Fibroblast of upper back skin (primary cell): ENCODE data around the gene SLC7A4.
"Not testable (repeated sequence)": the region's sequence is repeated elsewhere in the genome, so short reads cannot be mapped to it uniquely, and the experiment has no call there.

ENCODE experiments used
- DNase-seq: peaks from one replicate; pipeline ENCODE4 v3.0.0-alpha.2; 2013

The SLC7A4 gene

DNA sequence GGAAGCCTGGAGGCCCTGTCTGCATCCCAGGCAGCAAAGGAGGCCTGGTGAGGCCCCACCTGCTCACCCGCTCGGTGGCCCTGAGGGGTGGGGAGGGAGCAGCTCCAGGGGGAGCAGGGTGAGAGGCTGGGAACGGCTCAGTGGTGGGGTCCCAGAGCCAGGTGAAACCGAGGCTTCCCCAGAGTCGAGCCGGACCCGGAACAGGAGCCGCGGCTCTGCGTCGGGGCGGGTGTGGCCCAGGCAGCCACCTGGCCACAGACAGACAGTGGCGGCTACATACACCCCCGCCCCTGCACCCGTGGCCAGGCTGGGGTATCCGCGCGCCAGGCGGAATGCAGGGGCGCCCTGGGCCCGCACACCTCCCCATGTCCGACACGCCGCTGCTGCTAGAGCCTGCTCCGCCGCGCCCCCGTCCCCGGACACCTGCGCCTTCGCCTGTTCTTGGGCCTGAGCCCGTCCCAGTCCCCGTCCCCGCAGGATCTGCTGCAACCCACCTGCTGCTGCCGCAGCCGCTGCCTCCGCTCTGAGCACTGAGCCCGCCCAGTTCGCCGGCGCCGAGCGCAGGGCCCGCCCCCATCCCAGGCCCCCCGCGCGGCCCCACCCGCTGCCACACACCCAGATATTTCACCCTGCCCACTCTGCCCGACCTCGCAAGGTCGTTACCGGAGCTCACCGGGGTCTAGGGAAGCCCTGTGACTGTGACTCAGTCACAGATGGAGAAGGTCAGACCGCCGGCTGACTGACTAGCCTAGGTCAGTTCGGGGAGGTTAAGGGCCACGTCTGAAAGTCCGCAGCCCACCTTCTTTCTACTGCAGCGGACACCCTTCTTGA, at the start of gene SLC7A4:
Gene SLC7A4, minus strand, starts transcription at position 525 of the 831 bp plus-strand sequence. CDS start 749 bp downstream, outside the sequence.
- no peak for DNase-seq

DNA sequence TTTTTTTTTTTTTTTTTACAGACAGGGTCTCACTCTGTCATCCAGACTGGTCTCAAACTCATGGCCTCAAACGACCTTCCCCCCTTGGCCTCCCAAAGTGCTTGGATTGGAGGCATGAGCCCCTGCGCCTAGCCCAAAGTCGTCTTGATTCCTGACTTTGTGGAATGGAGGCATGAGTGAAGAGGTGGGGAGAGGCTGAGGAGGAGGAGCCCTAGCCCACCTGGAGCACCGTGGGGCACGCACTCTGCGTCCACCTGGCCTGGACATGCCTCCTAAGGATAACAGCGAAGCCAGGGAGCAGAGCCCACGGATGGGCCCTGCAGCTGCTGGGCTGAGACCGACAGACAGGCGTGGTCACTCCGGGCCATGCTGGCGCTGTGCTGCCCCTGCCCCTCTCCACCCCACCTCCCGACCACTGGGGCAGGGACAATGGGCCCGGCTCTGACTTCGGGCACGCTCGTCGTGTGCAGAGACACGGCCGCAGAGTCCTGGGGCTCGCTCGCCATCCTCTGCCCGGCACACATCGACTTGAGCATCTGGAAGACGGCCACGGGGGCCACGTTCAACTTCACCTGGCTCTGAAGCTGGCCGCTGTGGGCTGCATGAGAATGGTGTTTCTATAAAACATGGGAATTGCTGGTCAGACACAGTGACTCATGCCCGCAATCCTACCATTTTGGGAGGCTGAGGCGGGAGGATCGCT, 48.2 kb upstream of the SLC7A4 start:
- no peak for DNase-seq

DNA sequence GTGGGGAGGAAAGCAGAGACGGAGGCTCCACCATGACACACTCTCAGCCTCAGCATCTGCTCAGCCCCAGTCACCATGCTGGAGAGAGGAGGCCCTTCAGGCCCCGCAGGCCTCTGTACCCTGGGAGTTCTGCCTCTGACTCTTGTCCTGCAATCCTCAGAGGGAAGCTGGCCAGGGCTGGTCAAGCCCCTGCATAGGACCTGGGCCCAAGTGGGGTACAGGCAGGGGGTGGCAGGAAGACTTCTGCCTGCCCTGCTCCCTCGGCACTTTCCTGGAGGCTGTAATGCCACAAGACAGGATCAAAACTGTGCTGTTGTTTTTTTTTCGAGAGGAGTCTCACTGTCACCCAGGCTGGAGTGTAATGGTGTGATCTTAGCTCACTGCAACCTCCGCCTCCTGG, 47.1 kb upstream of the SLC7A4 start:
- no peak for DNase-seq

DNA sequence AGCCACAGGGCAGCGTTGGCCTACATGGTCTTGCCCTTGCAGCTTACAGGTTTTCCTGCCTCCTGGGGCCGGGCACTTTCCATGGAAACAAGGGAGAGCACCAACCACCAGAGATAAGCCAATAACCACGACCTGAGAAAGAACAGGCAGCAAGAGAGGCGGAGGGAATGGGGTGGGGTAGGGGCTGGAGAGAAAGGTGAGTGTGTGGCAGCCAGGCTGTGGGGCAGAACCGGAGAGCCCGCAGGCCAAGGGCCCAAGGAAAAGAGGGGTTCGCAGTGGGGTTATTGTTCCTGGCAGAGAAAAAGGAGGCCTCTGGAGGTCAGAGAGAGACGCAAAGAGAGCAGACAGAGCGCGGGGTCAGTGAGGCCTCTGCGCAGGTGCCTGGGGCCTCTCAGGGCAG, 46.6 kb upstream of the SLC7A4 start:
- no peak for DNase-seq

DNA sequence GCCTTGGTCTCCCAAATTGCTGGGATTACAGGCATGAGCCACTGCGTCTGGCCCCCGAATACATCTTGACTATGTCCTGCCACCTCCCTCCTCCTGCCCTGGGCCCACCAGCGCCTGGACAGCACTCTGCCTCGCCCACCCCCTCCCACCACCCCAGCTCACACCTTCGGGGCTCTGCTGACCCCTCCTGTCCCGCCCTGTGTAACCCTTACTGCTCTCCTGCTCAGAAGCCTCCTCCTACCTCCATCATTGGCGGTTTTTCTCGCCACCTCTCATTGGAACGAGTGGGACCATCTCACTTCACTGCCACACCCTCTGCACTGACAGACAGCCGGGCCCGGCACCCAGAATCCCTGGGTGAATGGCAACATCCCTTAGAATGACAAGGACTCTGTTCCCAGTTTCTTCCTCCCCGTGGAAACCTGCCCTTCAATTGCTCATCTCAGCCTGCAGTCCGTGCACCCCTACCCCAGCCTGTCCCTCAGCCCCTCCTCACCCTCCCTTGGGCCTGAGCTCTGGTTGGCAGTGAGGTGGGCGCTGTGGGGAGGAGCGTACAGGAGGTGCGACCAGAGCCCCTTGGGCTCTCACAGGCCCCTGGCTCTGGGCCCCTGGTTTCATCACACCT, 45.6 kb upstream of the SLC7A4 start:
- no peak for DNase-seq

GRCh38 chr22:21076912-21077625, 44.7 kb upstream of the SLC7A4 start:
- DNase-seq, result no peak

GRCh38 chr22:21075516-21076138, 43.3 kb upstream of the SLC7A4 start:
- no peak for DNase-seq

DNA sequence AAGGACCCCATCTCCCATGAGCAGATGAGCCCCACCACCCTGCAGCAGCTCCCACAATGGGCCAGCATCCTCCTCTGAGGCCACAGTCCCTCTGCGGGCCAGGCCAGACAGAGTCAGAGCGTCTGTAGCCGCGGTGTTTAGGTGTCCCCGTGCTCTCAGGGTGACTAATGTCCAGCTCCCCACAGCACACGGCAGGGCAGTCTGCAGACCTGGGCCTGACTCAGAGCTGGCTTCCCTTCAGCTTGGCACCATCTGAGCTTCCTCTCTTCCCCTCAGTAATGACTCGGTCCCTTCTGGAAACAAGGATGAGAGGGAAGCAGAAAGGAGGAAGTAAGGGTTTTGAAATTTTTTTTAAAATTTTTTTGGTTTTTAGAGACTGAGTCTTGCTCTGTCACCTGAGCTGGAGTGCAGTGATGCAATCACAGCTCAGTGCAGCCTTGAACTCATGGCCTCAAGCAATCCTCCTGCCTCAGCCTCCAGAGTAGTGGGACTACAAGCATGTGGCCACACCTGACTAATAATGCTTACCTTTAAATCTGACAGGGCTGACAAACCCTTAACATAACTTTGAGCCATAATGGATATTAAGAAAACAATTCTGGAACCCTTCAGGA, 41.8 kb upstream of the SLC7A4 start:
- peak; percentile 64 for DNase-seq

DNA sequence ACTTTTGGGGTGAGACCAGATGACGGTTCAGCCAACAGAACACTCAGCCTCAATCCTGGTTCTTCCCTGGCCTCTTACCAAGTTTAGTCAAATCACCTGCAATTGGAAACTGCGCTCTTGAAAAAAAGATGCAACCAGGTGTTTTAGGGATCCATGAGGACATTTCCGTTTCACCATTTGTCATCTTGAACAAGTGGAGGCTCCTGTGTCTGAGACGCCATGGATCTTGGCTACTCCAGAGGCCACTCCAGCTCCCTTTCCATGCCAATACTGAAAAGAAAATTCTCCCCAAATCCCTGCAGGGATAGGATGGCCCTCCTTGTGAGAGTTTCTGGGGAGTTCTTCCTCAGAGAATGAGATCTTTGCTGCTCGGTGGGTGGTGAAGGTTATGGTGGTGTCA, 41.1 kb upstream of the SLC7A4 start:
- DNase-seq, result no peak

- no peak for DNase-seq
Observed at GRCh38 chr22:21073023-21073422, 40.7 kb upstream of the SLC7A4 start.

GRCh38 chr22:21071796-21072195, 39.4 kb upstream of the SLC7A4 start:
- not testable (repeated sequence) for DNase-seq

DNA sequence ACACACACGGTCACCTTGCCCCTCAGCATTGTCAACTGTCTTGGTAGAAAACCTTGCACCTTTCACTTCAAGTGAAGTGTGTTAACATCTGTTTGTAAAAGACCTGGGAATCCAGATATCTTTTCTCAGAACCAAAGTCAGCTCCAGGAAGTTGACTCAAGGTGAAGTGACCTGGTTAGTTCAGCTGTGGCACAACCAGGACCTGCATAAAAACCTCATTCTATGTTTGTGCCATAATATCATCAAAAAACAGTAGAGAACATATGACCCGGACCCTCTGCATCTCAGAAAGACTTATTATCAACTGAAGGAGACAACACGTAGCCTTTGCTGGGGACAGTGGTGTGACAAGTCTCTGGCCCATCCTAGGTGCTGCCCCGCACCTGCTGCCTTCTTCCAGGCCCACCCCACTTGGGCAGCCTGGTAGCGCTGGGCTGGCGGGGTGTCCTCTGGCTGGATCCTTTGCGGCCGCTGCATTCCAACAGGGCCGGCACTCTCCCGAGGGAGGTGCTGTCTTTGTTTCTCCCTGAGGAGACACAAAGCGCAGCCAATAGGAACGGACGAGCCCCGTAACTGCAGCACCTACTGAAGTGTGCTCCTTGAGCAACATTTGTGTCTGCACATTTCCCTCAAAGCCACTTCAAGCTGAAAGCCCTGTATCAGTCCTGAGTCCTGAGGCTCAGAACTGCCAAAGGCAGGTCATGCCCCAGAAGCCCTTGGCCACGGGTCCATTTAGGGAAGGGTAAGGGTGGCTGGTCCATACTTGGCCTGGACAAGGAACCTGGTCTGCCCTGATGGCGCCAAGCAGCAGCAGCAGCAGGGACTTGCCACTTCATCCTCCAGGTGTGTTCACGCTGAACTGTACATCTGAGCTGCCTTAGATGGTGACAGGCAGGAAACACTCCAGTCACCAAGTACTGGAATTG, 38.6 kb upstream of the SLC7A4 start:
- DNase-seq, result no peak

DNA sequence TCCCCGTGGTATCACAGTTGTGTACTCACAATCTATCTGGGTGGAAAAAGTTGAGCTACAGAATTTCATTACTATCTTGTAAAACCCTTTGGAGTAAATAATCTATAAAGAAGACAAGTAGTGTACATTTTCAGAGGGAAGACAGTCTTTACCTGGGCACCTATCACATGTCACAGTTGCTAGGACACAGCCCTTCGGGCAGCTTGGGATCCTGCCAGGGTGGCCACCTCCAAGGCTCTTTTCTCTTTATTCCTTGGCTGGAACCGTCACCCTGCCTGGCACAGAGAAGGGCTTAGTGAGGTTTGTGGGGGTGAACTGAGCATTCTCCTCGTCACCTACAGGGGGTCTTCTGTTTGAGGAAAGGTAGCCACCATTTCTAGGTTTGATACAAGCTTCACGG, 37.0 kb upstream of the SLC7A4 start:
- no peak for DNase-seq

- no peak for DNase-seq
Observed at GRCh38 chr22:21068681-21069276, 36.4 kb upstream of the SLC7A4 start.

DNA sequence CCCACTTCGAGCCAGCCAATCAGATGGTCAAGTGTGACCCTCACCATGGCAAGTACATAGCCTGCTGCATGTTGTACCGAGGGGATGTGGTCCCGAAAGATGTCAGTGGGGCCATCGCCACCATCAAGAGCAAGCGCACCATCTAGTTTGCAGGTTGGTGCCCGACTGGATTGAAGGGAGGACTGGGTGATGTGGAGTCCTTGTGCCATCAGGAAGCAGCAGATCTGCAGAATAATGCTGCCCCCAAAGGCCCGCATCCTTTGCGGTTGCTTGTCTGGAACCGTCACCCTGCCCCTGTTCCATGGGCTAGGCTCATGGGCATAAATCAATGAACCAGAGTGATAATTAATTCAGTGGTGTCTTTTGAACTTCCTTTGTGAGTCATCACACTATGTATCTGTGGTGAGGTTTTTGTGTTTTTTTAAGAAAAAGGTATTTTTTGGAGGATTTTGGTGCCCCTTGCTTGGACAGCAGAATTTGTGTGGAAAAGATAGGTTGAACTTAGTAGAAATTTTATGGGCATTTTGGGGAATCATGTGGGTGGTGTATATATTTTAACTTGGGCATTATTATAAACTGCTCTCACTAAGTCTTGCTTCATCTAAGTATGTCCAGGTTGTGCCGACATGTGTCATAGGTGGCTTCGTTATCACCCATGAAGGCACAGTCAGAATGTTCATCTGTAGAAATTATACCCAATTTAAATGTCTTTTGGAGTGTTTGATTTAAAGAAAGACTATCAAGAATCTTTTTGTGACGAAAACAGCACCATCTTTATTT, 35.7 kb upstream of the SLC7A4 start:
- no peak for DNase-seq

- DNase-seq, result no peak
Observed at GRCh38 chr22:21067075-21067900, 34.9 kb upstream of the SLC7A4 start.

DNA sequence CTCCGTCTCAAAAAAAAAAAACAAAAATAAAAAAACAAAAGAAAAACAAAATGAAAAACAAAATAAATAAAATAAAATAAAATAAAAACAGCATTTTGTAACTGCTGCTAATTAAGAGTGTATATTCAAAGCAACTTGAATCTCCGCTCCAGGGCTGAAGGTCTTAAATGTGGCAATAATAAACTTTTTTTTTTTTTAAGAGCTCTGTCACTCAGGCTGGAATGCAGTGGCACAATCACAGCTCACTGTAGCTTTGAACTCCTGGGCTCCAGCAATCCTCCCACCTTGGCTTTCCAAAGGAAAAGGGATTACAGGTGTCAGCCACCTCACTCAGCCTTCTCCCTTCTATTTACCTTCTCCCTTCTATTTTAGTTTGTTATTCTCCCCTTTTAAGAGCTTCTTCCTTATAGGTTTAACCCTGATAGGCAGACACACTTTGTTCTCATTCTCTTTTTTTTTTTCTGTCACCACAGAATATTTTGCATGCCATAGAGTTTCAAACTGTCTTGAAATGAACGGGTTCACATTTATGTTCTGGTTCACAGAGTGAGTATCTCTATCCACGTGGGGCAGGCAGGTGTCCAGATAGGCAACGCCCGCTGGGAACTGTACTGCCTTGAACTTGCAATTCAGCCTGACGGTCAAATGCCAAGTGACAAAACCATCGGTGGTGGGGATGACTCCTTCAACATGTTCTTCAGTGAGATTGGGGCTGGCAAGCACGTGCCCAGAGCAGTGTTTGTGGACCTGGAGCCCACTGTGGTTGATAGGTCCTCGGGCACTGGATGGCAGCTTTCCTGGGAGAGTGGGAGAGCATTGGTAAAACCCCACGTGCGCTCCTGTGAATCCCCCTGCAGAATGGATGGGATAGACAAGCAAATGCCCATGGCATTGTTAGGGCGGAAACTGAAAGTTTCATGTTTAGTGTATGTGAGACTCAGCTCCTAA, 32.8 kb upstream of the SLC7A4 start:
- DNase-seq, result no peak

DNA sequence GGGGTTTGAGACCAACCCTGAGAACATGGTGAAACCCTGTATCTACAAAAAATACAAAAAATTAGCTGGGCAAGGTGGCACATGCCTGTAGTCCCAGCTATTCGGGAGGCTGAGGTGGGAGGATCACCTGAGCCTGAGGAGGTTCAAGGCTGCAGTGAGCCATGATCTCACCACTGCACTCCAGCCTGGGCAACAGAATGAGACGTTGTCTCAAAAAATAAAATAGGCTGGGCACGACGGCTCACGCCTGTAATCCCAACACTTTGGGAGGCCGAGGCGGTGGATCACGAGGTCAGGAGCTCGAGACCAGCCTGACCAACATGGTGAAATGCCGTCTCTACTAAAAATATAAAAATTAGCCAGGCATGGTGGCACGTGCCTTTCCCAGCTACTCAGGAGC, 32.1 kb upstream of the SLC7A4 start:
- not testable (repeated sequence) for DNase-seq
